ENCODE measurements around the gene CARMIL1.

Gene CARMIL1

DNA sequence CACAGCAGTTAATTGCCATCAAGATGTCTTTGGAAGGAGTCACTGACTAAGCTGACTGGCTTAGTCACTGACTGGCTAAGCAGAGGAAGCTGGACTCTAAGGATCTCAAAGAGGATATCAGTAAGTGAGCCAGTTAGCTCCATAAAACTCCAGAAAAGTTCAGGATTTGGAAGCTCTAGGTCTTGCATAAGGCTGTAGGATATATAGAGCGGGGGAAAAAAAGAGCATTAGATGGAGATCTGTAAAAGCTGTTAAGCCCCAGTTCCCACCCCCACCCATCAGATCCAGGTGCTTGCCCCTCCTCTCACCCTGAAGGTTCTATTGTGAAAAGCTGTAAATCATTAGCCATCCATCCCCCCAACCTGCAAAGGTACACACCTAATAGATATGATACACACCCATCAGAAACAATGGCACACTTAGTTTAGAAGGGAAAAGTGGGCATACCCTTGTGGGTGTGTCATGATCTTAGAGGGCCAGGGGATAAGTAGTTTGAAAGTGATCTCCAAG, 32.2 kb downstream of the CARMIL1 start:
- no peak for DNase-seq (ENCODE audit: low spot score)

- DNase-seq (ENCODE audit: low spot score), result no peak
Measured at GRCh38 chr6:25312034-25312620, 33.0 kb downstream of the CARMIL1 start.

DNA sequence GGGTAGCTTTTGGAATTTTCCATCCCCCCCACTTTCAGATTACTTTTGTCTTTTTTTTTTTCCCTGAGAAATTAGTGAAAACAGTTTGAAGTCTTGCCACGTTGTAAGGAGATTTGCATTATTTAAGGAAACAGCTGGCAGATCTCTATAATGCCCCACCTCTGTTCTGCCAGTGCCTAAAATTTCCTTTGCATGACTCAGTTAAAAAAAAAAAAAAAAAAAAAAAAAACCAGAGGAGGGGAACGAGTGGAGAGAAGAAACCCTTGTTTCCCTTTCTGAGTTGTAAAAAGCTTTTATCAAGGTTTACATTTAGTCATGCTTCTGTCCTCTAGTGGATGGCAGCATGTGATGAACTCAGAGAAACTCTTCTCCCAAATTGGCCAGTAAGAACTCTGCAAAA, 33.5 kb downstream of the CARMIL1 start:
- DNase-seq (ENCODE audit: low spot score), result no peak

GRCh38 chr6:25314509-25315175, 35.5 kb downstream of the CARMIL1 start:
- no peak for DNase-seq (ENCODE audit: low spot score)

DNA sequence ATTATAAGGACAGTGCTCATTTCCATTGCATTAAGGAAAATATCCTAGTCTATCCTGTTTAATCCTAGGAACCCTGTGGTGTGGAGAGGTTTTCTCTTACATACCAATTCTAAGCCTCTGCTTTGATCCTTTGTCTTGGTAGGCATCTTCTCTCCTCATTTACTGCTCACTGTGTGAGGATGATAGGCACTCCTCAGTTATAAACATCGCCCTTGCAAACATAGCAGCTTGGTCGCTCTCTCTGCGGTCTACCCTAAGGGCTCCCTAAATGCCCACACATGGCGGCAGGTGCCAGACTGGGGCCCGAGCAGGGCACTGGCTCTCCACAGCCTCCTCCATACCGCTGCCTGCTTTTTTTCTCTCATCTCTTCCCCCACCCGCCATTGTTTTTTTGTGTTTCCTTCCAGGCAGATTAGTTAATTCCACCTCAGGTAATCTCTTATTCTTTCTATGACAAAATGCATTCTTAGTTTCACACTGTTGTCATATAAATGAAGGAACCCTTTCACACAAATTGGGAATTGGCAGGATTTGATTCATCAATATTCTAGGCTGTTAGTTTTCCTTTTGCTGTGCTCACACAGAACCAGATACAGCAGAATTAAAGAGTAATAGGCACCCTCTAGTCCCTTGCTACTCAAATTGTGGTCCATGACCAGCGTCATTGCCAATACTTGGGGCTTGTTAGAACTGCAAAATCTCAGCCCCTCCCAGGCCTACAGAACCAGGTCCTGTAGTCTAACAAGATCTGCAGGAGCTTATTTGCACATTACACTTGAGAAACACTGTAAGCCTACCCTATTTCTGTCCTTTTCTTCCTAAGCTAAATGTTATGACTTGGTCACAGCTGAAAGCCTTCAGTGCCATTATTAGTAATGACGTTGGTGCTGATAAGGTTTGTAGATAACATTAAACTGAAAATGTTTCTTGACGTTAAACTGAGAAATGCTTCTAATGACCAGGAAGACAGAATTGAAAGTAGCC, 36.3 kb downstream of the CARMIL1 start:
- DNase-seq (ENCODE audit: low spot score), result no peak

DNA sequence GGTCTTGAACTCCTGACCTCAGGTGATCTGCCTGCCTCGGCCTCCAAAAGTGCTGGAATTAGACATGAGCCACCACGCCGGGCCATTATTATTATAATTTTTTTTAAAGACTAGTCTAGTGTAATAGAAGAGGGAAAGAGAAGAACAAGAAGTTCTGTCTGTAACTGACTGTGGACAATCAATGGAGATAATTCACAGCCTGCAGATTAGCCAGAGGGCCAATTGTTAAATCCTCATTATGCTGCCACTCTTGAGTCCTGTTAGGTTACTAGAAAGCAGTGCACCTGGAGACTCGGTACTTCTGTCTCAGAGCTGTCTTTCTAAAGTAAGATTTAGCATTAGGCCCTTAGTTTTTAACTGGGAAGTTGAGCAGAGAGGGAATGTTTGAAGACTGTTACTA, 37.5 kb downstream of the CARMIL1 start:
- DNase-seq (ENCODE audit: low spot score), result no peak

DNA sequence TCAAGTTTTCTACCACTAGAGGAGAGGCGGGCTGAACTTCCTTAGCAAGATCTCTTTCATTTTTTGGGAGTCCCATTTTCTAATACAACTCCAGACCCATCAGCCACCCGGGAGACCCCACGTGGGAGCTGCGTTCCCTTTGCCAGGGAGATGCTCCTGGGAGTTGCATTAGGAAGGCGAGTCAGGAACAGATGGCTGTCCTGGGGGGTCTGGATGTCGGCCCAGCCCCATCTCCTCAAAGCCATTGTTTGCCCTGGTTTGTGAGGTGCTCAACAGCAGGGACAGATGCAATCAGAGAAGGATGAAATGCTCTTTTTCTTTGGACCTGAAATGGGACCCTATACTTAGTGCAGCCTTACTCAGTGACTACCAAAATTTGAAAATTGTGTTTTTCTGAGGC, 39.4 kb downstream of the CARMIL1 start:
- no peak for DNase-seq (ENCODE audit: low spot score)

- DNase-seq (ENCODE audit: low spot score), result no peak
Measured at GRCh38 chr6:25320459-25320858, 41.3 kb downstream of the CARMIL1 start.

DNA sequence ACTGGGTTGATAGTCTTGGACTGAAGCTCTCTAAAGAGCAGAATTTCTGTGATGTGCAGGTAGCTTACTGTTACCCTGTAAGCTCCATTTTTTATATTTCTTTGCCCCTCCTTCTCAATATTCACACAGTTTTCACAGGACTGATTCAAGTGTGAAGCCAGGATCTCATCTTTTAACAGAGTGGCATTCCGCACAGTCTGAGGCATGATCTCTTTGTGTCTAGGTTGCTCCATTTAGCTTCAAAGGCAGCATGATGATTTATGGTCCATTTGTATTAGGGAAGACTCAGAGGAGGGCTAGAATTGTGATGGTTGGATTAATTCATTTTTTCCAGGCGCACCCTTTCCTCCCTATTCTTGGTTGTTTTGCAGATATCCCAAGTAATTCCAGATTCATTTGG, 43.5 kb downstream of the CARMIL1 start:
- no peak for DNase-seq (ENCODE audit: low spot score)

- DNase-seq (ENCODE audit: low spot score), result no peak
Measured at GRCh38 chr6:25324066-25324762, 45.0 kb downstream of the CARMIL1 start.

- no peak for DNase-seq (ENCODE audit: low spot score)
Measured at GRCh38 chr6:25326126-25326525, 47.0 kb downstream of the CARMIL1 start.

DNA sequence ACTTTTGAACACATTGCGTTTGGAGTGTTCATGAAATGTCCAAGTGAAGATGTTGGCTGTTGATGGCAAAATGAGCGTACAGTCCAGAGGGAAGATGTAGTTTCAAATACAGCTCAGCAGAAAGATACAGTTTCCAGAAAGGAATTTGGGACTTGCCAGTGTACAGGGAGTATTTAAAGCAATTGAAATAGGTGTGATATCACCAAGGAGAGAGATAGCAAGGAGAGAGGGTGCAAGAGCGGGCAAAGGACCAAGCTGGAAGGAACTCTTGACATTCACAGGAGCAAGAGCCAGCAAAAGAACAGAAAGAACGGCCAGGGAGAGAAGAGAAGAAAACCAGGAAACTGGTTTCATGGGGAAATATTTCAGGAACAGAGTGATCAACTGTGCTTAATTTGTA, 47.8 kb downstream of the CARMIL1 start:
- DNase-seq (ENCODE audit: low spot score), result no peak

GRCh38 chr6:25327432-25327831, 48.3 kb downstream of the CARMIL1 start:
- no peak for DNase-seq (ENCODE audit: low spot score)

DNA sequence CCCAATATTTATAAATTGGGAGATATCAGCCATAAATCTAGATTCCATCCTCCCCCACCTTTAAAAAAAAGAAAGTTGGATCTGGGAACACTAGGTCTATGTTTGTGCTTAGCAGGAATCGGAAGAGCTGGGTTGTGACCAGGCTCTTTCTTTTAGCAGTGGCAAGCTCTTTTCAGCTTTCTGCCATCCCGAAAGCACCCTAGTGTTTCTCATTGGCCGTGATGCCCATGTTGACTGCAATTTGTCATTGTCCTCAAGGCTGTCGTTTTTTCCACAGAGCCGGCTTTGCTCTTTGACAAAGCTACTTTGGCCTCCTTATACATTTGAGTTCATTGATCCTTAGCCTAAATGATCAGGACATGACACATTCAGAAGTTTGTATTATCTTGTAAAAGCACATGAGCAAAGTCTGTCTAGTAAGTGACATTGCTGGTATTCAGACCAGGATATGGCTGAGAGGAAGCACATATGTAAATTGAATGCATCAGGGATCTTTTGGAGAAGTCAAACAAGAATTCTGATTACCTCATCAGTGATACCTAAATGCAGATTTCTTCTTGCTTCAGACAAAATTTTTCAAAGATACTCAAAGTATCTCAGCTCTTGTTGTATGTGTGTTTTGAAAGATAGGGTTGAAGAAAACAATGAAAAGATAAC, 50.1 kb downstream of the CARMIL1 start:
- peak; percentile 21 for DNase-seq (ENCODE audit: low spot score)

GRCh38 chr6:25329982-25330381, 50.8 kb downstream of the CARMIL1 start:
- DNase-seq (ENCODE audit: low spot score), result no peak

DNA sequence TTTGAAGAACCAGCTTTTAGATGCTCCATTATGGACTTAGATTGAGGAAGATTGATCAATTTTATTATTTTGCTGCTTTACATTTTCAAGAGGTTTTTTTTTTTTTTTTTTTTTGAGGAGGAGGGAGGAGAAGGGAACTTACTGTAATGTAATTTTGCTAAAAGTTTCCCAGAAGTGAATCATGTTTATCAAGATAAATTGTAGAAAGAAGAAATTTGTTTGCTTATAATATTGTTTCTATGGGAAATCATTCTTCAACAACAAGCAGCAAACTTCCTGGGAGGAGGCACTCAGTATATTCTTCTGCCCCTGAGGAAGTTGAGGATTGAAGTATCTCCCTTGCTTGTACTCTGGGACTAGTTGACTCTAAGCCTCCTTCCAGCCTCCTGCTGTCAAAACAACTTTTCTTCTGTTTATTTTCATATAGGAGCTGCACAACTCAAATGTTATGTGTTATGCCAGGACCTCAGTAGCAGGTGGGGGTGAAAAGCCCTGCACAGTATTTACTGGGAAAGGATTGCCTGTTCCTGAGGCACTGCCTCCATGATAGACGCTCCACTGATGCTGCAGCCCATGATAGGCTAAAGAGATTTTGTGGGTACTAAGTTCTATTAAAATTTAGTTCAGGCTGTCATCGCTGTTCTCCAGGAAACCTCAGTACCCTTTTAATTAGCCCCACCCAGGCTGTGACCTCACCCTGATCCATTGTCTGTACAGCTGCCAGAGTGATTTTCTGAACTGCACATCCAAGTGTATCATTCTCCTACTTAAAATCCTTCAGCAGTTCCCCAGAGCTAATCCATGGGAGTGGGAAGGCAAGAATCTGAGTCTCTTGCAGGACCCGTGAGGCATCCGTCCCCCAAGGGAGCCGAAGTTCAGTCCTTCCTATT, 51.9 kb downstream of the CARMIL1 start:
- DNase-seq (ENCODE audit: low spot score), result no peak

GRCh38 chr6:25332165-25332564, 53.0 kb downstream of the CARMIL1 start:
- no peak for DNase-seq (ENCODE audit: low spot score)

GRCh38 chr6:25332655-25333071, 53.5 kb downstream of the CARMIL1 start:
- peak; percentile 33 for DNase-seq (ENCODE audit: low spot score)

DNA sequence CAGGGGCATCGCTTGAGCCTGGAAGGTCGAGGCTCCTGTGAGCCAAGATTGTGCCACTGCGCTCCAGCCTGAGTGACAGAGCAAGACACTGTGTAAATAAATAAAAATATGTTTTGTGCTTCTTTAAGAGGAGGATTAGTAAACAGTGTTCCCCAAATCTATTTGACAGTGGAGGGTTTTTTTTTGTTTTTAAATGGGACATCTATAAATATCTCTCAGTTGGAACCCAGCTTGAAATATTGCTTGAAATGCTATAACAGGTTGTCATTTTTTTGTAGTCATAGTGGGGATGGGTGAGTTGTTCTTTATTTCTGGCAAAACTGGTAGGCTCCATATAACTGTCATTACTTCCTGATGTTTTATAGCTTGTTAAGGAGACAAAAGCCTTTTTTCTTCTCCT, 54.3 kb downstream of the CARMIL1 start:
- DNase-seq (ENCODE audit: low spot score), result no peak

GRCh38 chr6:25334793-25335192, 55.6 kb downstream of the CARMIL1 start:
- DNase-seq (ENCODE audit: low spot score), result no peak
